Measurements from ENCODE around the gene EFS. TPM values are rescaled to one million over a fixed set of nuclear protein-coding genes. Genes with fewer than 3 reads are reported as not detected.

Gene EFS
- total and polyA plus RNA-seq, 2 experiments from 2014 or later = 9.7 to 21.9 TPM

DNA sequence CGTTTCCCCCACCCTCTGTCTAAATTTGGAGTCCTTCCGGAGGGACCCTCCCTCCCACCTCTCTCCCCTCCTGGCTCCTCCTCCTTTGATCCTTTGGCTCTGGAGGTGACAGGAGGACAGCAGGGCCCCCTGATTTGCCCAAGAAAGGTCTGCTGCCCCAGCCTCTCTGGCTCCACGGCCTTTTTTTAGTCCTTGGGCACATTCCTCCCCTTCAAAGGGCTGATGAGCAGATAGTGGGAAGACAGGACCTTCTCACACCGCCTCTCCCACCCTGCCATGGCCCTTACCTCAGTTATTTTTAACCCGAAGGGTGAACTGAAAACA lies 43.3 kb upstream of the EFS start:
- H3K9me3 ChIP-seq (ENCODE audit: low read depth) = no peaks in the 10 kb centered on the region
- no peak for TF ChIP-seq EZH2phosphoT487 (IDR thresholded peaks at IDR 0.05; ENCODE audit: low read depth, severe bottlenecking, unreplicated experiment)
- TF ChIP-seq, protein P1, sequence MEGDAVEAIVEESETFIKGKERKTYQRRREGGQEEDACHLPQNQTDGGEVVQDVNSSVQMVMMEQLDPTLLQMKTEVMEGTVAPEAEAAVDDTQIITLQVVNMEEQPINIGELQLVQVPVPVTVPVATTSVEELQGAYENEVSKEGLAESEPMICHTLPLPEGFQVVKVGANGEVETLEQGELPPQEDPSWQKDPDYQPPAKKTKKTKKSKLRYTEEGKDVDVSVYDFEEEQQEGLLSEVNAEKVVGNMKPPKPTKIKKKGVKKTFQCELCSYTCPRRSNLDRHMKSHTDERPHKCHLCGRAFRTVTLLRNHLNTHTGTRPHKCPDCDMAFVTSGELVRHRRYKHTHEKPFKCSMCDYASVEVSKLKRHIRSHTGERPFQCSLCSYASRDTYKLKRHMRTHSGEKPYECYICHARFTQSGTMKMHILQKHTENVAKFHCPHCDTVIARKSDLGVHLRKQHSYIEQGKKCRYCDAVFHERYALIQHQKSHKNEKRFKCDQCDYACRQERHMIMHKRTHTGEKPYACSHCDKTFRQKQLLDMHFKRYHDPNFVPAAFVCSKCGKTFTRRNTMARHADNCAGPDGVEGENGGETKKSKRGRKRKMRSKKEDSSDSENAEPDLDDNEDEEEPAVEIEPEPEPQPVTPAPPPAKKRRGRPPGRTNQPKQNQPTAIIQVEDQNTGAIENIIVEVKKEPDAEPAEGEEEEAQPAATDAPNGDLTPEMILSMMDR (IDR thresholded peaks at IDR 0.05; ENCODE audit: poor library complexity) = no peak
- no peak for TF ChIP-seq EZH2 (IDR thresholded peaks at IDR 0.05; ENCODE audit: borderline replicate concordance)
- no peak overlapping the region for H2AFZ ChIP-seq
- no peak for DNase-seq (ENCODE audit: low spot score)
- H3K4me1 ChIP-seq (ENCODE audit: insufficient read depth) = no peaks in the 10 kb centered on the region
- no peak overlapping the region for H3K27ac ChIP-seq
- H4K20me1 ChIP-seq (ENCODE audit: insufficient read depth, poor library complexity, severe bottlenecking) = no peaks in the 10 kb centered on the region
- H3K27me3 ChIP-seq = no peaks in the 10 kb centered on the region
- H3K4me3 ChIP-seq = no peak overlapping the region
- H3K79me2 ChIP-seq = no peaks in the 10 kb centered on the region
- no peaks in the 10 kb centered on the region for H3K9me2 ChIP-seq (replicated peaks; ENCODE audit: insufficient read depth)
- H3K4me2 ChIP-seq = no peak overlapping the region
- 52% methylated on average over 5 of the region's 5 CpGs for WGBS (ENCODE audit: low lambda C conversion rate, missing lambda C conversion rate)
- no peaks in the 10 kb centered on the region for H3K36me3 ChIP-seq (replicated peaks; ENCODE audit: insufficient read depth, low read depth)

DNA sequence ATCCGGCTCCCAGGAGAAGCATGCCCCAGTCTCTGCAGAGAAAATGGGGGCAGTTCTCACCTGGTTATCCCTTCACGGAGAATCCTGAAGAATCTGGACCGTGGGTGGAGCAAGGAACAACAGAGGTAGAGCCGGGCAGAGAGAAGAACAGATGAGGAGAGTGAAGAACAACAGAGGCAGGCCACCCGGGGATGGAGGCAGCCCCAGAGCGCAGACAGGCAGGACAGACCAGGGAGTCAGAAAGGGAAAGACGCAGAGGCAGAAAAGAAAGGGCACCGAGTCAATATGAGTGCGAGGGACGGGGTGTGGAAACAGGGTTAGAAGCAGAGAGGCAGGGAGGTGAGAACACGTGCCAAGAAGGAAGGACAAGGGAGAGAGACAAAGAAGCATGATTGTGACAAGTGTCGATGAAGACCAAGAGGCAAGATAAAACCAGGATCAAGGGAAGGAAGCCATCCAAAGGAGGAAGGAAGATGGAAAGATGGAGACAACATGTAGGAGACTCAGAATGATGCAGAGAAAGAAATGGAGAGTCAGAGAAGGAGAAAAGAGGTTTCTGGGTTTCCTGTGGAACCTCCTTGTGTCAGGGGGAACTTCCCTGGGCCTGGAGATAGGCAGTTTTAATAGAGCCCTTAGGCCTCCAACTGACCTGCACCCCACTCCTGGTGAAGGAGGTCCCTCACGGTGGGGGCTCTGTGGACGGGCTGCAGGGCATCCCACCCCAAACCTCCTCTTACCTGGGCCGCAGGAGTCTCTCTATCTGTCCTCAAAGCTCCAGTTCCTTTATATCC lies 42.7 kb upstream of the EFS start, which contains the start of gene MYH6:
MYH6 (minus strand) TSS at position 758 of the 791 bp plus-strand sequence. CDS start 1,050 bp downstream, outside the sequence.
- DNase-seq (ENCODE audit: low spot score) = no peak
- no peak within 1 kb of the TSS for H2AFZ ChIP-seq
- H3K4me2 ChIP-seq = no peak within 1 kb of the TSS
- H3K4me3 ChIP-seq = no peak within 1 kb of the TSS
- no peaks in the 10 kb centered on the region for H3K4me1 ChIP-seq (ENCODE audit: insufficient read depth)
- WGBS (ENCODE audit: low lambda C conversion rate, missing lambda C conversion rate) = 91% methylated on average over 15 of the region's 15 CpGs
- TF ChIP-seq, protein P1 (IDR thresholded peaks at IDR 0.05; ENCODE audit: poor library complexity) = no peak
- TF ChIP-seq EZH2 (IDR thresholded peaks at IDR 0.05; ENCODE audit: borderline replicate concordance) (no peak), EZH2phosphoT487 (IDR thresholded peaks at IDR 0.05; ENCODE audit: low read depth, severe bottlenecking, unreplicated experiment) (no peak)
- H4K20me1 ChIP-seq (ENCODE audit: insufficient read depth, poor library complexity, severe bottlenecking) = no peaks in the 10 kb centered on the region
- no peak within 1 kb of the TSS for H3K27ac ChIP-seq
- no peaks in the 10 kb centered on the region for H3K27me3 ChIP-seq
- no peaks in the 10 kb centered on the region for H3K9me3 ChIP-seq (ENCODE audit: low read depth)
- H3K9me2 ChIP-seq (replicated peaks; ENCODE audit: insufficient read depth) = no peaks in the 10 kb centered on the region
- H3K36me3 ChIP-seq (replicated peaks; ENCODE audit: insufficient read depth, low read depth) = no peaks in the 10 kb centered on the region
- H3K79me2 ChIP-seq = no peaks in the 10 kb centered on the region

DNA sequence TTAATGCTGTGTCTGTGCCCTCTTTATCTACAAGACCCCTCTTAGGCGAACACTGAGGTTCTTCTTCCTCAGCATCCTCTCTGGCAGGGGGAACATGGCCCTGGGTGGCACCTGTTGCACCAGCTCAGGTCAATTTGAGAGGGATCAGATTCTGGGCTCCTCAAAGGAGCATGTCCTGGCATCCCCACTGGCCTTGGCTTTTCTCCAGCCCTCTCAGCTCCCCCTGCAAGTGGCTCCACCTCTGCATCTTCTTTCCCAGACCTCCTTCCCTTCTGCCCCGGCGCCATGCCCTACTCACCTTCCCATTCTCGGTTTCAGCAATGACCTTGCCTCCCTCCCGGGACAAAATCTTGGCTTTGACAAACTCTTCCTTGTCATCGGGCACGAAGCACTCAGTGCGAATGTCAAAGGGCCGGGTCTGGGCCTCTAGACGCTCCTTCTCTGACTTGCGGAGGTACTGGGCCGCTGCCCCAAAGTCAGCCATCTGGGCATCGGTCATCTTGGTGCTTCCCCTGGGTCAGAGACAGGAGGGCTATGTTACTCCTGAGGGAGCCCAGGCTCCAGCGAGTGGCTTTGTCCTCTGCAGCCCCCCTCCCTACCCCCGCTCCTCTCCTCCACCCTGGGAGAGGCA lies 41.9 kb upstream of the EFS start:
- H3K27me3 ChIP-seq = no peaks in the 10 kb centered on the region
- no peaks in the 10 kb centered on the region for H3K79me2 ChIP-seq
- no peaks in the 10 kb centered on the region for H3K4me1 ChIP-seq (ENCODE audit: insufficient read depth)
- 92% methylated on average over 14 of the region's 15 CpGs for WGBS (ENCODE audit: low lambda C conversion rate, missing lambda C conversion rate)
- no peak overlapping the region for H3K27ac ChIP-seq
- H4K20me1 ChIP-seq (ENCODE audit: insufficient read depth, poor library complexity, severe bottlenecking) = no peaks in the 10 kb centered on the region
- no peaks in the 10 kb centered on the region for H3K9me2 ChIP-seq (replicated peaks; ENCODE audit: insufficient read depth)
- no peaks in the 10 kb centered on the region for H3K9me3 ChIP-seq (ENCODE audit: low read depth)
- no peak overlapping the region for H3K4me2 ChIP-seq
- TF ChIP-seq EZH2phosphoT487 (IDR thresholded peaks at IDR 0.05; ENCODE audit: low read depth, severe bottlenecking, unreplicated experiment) = no peak
- TF ChIP-seq, protein P1 (IDR thresholded peaks at IDR 0.05; ENCODE audit: poor library complexity) = no peak
- TF ChIP-seq EZH2 (IDR thresholded peaks at IDR 0.05; ENCODE audit: borderline replicate concordance) = no peak
- no peak for DNase-seq (ENCODE audit: low spot score)
- no peak overlapping the region for H3K4me3 ChIP-seq
- H3K36me3 ChIP-seq (replicated peaks; ENCODE audit: insufficient read depth, low read depth) = no peaks in the 10 kb centered on the region
- H2AFZ ChIP-seq = no peak overlapping the region
